Upper lobe of left lung (tissue), 4 donors: Measurements from ENCODE around the gene KIAA1549.

ENCODE experiments used
- EP300 ChIP-seq, 4 donors: sonication (generic); formaldehyde crosslinking; IDR thresholded peaks; one replicate each; pipeline ENCODE4 v1.5.1; 2017; ENCODE audit warnings: antibody characterized with exemption in 4 of 4, control low read depth in 2 of 4
- POLR2A ChIP-seq, 4 donors: fragments of 450-650 bp; IDR thresholded peaks; one replicate each; pipeline ENCODE4 v1.5.1; 2016 to 2017; ENCODE audit warnings: antibody characterized with exemption in 4 of 4, mild to moderate bottlenecking in 2 of 4

- no peak for TF ChIP-seq EP300 (IDR thresholded peaks at IDR 0.05)
- no peak for TF ChIP-seq POLR2A (IDR thresholded peaks at IDR 0.05)
These were observed 64.9 kb downstream of the KIAA1549 start for GRCh38 chr7:138916275-138916674.
